Large intestine (tissue), 3 donors: ENCODE results near the gene DAPP1. TPM values are rescaled to one million over a fixed set of nuclear protein-coding genes. Genes with fewer than 3 reads are reported as not detected.

Source experiments
- DNase-seq, 2 donors: peaks; one replicate each; pipeline versions ENCODE4 v3.0.0 to v3.0.0-alpha.2; 2013
- H3K27ac ChIP-seq: one replicate; pipeline ENCODE4 v1.5.1; 2013; ENCODE audit warnings: low read length
- H3K27me3 ChIP-seq: 2 replicates; pipeline ENCODE4 v1.6.1; 2013; ENCODE audit warnings: low read length; ENCODE audit not compliant: control insufficient read depth, insufficient read depth
- H3K36me3 ChIP-seq: 2 replicates; pipeline ENCODE4 v1.6.1; 2013; ENCODE audit warnings: low read length; ENCODE audit not compliant: control insufficient read depth, insufficient read depth
- H3K4me1 ChIP-seq: one replicate; pipeline ENCODE4 v1.6.1; 2013; ENCODE audit warnings: low read length; ENCODE audit not compliant: control insufficient read depth, insufficient read depth
- H3K4me3 ChIP-seq: one replicate; pipeline ENCODE4 v1.5.1; 2013; ENCODE audit warnings: low read length
- H3K9me3 ChIP-seq: one replicate; pipeline ENCODE4 v1.6.1; 2013; ENCODE audit warnings: mild to moderate bottlenecking, low read depth, low read length, moderate library complexity; ENCODE audit not compliant: control insufficient read depth
- WGBS: methylation state at CpG from one replicate; pipeline ENCODE4 v1.1.5; 2013; ENCODE audit warnings: low lambda C conversion rate; ENCODE audit not compliant: insufficient coverage; 5-methylcytosine and 5-hydroxymethylcytosine counted together
- polyA plus RNA-seq: library from polyadenylated mRNA; unstranded; fragments of 120-200 nt; gene quantifications from one replicate; pipeline ENCODE4 v1.2.1, GENCODE V29; 2013

Gene DAPP1
- polyA plus RNA-seq, 1 donor, result 2.2 TPM

GRCh38 chr4:99807666-99808065 lies 9.0 kb upstream of the DAPP1 start:
- no peak for DNase-seq
- H3K4me3 ChIP-seq, result no peak overlapping the region
- H3K27me3 ChIP-seq, result no peaks in the 10 kb centered on the region
- H3K27ac ChIP-seq, result no peak overlapping the region
- no peaks in the 10 kb centered on the region for H3K36me3 ChIP-seq
- H3K4me1 ChIP-seq, result no peaks in the 10 kb centered on the region
- no peaks in the 10 kb centered on the region for H3K9me3 ChIP-seq
- no CpG with 5 or more reads among the region's 4 CpGs for WGBS

GRCh38 chr4:99808260-99808857 lies 8.3 kb upstream of the DAPP1 start:
- DNase-seq, result peak; percentile 35 to 50
- Histone ChIP-seq H3K9me3 (no peaks in the 10 kb centered on the region), H3K4me1 (no peaks in the 10 kb centered on the region), H3K4me3 (no peak overlapping the region), H3K27me3 (no peaks in the 10 kb centered on the region), H3K27ac (no peak overlapping the region), H3K36me3 (no peaks in the 10 kb centered on the region)
- no CpG with 5 or more reads among the region's 13 CpGs for WGBS

- no peak for DNase-seq
- Histone ChIP-seq H3K4me1 (no peaks in the 10 kb centered on the region), H3K9me3 (no peaks in the 10 kb centered on the region), H3K27ac (no peak overlapping the region), H3K36me3 (no peaks in the 10 kb centered on the region), H3K27me3 (no peaks in the 10 kb centered on the region), H3K4me3 (no peak overlapping the region)
- no CpG with 5 or more reads among the region's 1 CpG for WGBS
Observed at GRCh38 chr4:99809326-99809725, 7.3 kb upstream of the DAPP1 start.

- no peak overlapping the region for H3K4me3 ChIP-seq
- H3K9me3 ChIP-seq, result no peaks in the 10 kb centered on the region
- no peaks in the 10 kb centered on the region for H3K4me1 ChIP-seq
- H3K27ac ChIP-seq, result no peak overlapping the region
- no peak for DNase-seq
- no peaks in the 10 kb centered on the region for H3K27me3 ChIP-seq
- no peaks in the 10 kb centered on the region for H3K36me3 ChIP-seq
Observed at GRCh38 chr4:99810536-99810935, 6.1 kb upstream of the DAPP1 start.

GRCh38 chr4:99811117-99811516 lies 5.5 kb upstream of the DAPP1 start:
- H3K4me1 ChIP-seq, result no peaks in the 10 kb centered on the region
- no peaks in the 10 kb centered on the region for H3K9me3 ChIP-seq
- H3K36me3 ChIP-seq, result no peaks in the 10 kb centered on the region
- WGBS, result no CpG with 5 or more reads among the region's 1 CpG
- no peak for DNase-seq
- H3K27me3 ChIP-seq, result no peaks in the 10 kb centered on the region
- no peak overlapping the region for H3K27ac ChIP-seq
- no peak overlapping the region for H3K4me3 ChIP-seq

GRCh38 chr4:99811850-99812249 lies 4.8 kb upstream of the DAPP1 start:
- no CpG with 5 or more reads among the region's 1 CpG for WGBS
- H3K27me3 ChIP-seq, result no peaks in the 10 kb centered on the region
- DNase-seq, result peak; percentile 12 to 38
- no peaks in the 10 kb centered on the region for H3K36me3 ChIP-seq
- no peaks in the 10 kb centered on the region for H3K4me1 ChIP-seq
- H3K27ac ChIP-seq, result no peak overlapping the region
- no peaks in the 10 kb centered on the region for H3K9me3 ChIP-seq
- H3K4me3 ChIP-seq, result no peak overlapping the region

- DNase-seq, result peak; percentile 40 to 75
- no peaks in the 10 kb centered on the region for H3K9me3 ChIP-seq
- H3K36me3 ChIP-seq, result no peaks in the 10 kb centered on the region
- WGBS, result no CpG with 5 or more reads among the region's 1 CpG
- no peak overlapping the region for H3K4me3 ChIP-seq
- no peaks in the 10 kb centered on the region for H3K4me1 ChIP-seq
- H3K27me3 ChIP-seq, result no peaks in the 10 kb centered on the region
- no peak overlapping the region for H3K27ac ChIP-seq
Observed at GRCh38 chr4:99815597-99816011, 1.0 kb upstream of the DAPP1 start.

- Histone ChIP-seq H3K27ac (no peak overlapping the region), H3K4me1 (no peaks in the 10 kb centered on the region), H3K36me3 (no peaks in the 10 kb centered on the region), H3K27me3 (no peaks in the 10 kb centered on the region), H3K9me3 (no peaks in the 10 kb centered on the region), H3K4me3 (no peak overlapping the region)
- no peak for DNase-seq
- 100% methylated on average over 1 of the region's 4 CpGs for WGBS
Observed at GRCh38 chr4:99817309-99817890, 773 bp downstream of the DAPP1 start.

GRCh38 chr4:99818661-99819060 lies 2.0 kb downstream of the DAPP1 start:
- Histone ChIP-seq H3K27ac (no peak overlapping the region), H3K36me3 (no peaks in the 10 kb centered on the region), H3K27me3 (no peaks in the 10 kb centered on the region), H3K4me3 (no peak overlapping the region), H3K4me1 (no peaks in the 10 kb centered on the region), H3K9me3 (no peaks in the 10 kb centered on the region)
- WGBS, result no CpG with 5 or more reads among the region's 1 CpG
- no peak for DNase-seq

- H3K4me1 ChIP-seq, result no peaks in the 10 kb centered on the region
- H3K27me3 ChIP-seq, result peaks cover 3% of the 10 kb centered on the region
- H3K27ac ChIP-seq, result no peak overlapping the region
- no peak overlapping the region for H3K4me3 ChIP-seq
- no peaks in the 10 kb centered on the region for H3K9me3 ChIP-seq
- no peaks in the 10 kb centered on the region for H3K36me3 ChIP-seq
- WGBS, result 80% methylated on average over 2 of the region's 4 CpGs
- no peak for DNase-seq
Observed at GRCh38 chr4:99821918-99822503, 5.4 kb downstream of the DAPP1 start.

- DNase-seq, result no peak
- whole genome bisulfite sequencing, result no CpG with 5 or more reads among the region's 3 CpGs
- H3K4me1 ChIP-seq, result no peaks in the 10 kb centered on the region
- peaks cover 3% of the 10 kb centered on the region for H3K27me3 ChIP-seq
- no peak overlapping the region for H3K4me3 ChIP-seq
- no peaks in the 10 kb centered on the region for H3K36me3 ChIP-seq
- no peaks in the 10 kb centered on the region for H3K9me3 ChIP-seq
- H3K27ac ChIP-seq, result no peak overlapping the region
Observed at GRCh38 chr4:99822734-99823133, 6.1 kb downstream of the DAPP1 start.
